ENCODE measurements around the gene KRT83.
"Not testable (repeated sequence)": the region's sequence is repeated elsewhere in the genome, so short reads cannot be mapped to it uniquely, and the experiment has no call there.

KRT83 gene

GRCh38 chr12:52308806-52309425 lies 12.3 kb downstream of the KRT83 start:
- DNase-seq (ENCODE audit: low spot score) = no peak

DNA sequence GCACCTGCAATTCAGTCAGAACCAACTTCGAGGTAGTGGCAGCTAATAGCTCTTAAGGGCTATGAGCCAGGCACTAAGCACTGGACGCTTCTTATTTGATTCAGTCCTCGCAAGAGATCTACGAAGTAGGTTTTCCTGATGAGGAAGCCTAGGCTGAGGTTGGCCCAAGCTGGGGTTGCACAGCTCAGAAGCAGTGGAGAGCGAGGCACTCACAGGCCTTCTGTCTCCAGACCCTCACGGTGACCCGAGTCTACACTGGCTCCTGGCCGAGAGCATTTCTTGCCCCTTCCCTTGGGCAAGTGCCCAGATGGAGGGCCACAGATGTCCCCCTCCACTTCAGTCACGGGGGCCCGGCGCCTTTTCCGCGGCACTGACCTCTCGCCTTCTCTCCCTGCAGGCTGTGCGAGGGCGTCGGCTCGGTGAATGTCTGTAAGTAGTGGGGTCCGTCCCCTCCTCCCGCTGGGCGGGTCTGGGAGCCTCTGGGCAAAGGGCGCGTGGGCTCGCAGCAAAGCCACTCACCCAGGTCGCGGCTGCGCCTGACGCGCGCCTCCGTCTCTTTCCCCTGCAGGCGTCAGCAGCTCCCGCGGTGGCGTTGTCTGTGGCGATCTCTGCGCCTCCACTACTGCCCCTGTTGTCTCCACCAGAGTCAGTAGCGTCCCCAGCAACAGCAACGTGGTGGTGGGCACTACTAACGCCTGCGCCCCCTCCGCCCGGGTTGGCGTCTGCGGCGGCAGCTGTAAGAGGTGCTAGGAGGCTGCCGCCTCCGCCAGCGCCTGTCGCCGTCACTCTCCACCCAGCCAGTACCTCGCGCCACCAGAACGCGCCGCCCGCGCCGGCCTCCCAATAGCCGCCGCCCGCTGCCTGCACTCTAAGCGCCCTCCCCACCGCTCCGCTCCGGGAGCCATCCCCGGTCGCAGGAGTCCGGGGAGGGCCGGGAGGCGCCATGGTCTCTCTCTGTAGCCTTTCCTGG lies 13.1 kb downstream of the KRT83 start:
- peak; percentile 38 for DNase-seq (ENCODE audit: low spot score)

GRCh38 chr12:52306731-52307130 lies 14.5 kb downstream of the KRT83 start:
- DNase-seq (ENCODE audit: low spot score) = no peak

GRCh38 chr12:52305921-52306705 lies 15.1 kb downstream of the KRT83 start:
- no peak for DNase-seq (ENCODE audit: low spot score)

DNA sequence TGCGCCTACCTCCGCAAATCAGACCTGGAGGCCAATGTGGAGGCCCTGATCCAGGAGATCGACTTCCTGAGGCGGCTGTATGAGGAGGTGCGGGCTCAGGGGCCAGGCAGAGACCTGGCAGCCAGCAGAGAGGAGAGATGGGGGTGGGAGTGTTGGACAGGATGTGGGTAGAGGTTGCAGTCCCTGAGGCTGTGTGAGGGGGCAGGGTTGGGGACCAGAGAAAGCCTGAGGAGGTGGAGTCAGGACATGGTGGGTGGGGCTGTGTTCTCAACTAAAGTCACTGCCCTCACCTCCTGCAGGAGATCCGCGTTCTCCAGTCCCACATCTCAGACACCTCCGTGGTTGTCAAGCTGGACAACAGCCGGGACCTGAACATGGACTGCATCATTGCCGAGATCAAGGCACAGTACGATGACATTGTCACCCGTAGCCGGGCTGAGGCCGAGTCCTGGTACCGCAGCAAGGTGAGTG lies 16.2 kb downstream of the KRT83 start:
- not testable (repeated sequence) for DNase-seq (ENCODE audit: low spot score)

- not testable (repeated sequence) for DNase-seq (ENCODE audit: low spot score)
Observed at GRCh38 chr12:52302242-52302914, 18.8 kb downstream of the KRT83 start.

DNA sequence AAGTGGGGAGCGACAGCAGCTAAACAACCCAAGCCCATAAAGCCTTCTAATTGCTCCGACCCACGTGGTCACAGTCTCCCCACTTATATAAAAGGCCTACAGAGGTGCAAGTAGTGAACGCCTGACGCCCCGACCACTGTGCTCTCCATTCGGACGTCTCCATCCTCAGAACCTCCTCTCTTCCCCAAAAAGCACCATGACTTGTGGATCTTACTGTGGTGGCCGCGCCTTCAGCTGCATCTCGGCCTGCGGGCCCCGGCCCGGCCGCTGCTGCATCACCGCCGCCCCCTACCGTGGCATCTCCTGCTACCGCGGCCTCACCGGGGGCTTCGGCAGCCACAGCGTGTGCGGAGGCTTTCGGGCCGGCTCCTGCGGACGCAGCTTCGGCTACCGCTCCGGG lies 19.5 kb downstream of the KRT83 start:
- not testable (repeated sequence) for DNase-seq (ENCODE audit: low spot score)

DNA sequence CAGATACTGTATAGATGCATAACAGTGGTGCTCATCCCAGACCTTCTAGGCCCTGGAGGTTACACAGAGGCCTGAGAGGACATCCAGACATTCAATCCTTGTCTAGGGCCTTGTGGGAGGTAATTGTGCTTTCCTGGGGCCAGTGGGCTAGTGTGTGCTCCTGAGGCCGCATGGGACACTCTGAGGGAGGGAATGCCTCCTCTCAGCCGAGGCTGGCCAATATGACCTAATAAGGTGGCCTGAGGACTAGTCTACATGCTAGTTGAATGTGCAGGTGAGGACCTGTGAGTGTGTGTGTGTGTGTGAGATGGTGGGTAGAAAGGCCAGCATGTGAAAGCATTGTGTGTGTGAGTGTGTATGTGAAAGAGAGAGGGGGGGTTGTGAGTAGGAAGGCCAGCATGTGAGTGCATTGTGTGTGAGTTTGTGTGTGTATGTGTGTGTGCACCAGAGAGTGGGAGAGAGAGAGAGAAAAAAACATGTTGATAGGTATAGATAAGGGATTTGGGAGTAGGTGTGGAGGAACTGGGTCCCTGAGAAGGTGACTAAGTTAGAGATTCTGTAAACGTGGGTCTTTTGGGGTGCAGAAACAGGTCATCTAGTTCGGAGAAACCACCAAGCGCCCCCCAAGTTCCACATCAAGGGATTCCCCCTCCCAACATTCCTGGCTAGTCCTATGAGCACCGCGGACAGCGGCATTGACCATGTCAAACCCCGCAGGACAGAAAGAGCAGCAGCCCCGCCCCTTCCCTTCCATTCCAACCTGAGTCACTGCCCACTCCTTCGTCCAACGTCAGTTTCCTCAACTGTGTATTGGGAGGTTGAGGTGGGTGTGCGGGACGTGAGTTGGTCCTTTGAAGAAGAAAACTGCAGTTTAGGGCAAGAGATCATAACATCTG lies 20.2 kb downstream of the KRT83 start:
- DNase-seq (ENCODE audit: low spot score) = no peak

GRCh38 chr12:52298677-52299190 lies 22.5 kb downstream of the KRT83 start:
- no peak for DNase-seq (ENCODE audit: low spot score)

GRCh38 chr12:52296572-52297215 lies 24.5 kb downstream of the KRT83 start:
- DNase-seq (ENCODE audit: low spot score) = no peak

DNA sequence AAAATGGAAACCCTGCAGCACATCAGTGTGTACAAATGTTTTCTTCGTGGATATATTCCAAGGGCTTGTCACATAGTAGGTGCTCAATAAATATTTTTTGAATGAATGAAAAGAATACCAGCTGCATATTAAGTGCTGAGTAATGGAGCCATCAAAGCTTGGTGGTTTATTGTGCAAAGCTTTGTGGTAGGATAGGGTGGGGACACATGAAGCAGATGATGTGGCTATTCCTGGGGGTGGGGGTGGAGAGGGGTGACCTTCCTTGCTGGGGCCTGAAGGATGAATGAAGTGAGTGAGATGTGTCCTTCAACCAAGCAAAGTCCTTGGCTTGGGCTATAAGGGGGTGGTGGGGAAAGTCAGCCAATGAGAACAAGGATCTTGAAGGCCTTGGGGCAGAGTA lies 25.5 kb downstream of the KRT83 start:
- DNase-seq (ENCODE audit: low spot score) = no peak

DNA sequence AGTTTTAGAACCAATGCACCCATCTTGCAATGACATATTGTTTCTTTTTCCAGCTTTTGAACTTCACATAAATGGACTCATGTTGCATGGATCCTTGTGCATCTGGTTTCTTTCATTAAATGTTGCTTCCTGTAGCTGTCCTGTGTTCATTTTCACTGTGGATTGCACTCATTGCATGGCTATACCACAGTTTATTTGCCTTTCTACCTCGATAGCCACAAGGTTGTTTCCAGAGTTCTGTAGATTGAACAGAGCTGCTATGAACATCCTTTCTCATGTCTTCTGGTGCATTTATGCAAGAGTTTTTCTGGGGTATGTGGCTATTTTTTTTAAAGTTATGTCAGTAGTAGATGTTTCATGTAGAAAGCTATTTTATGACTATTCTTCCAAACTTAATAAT lies 26.4 kb downstream of the KRT83 start:
- no peak for DNase-seq (ENCODE audit: low spot score)

GRCh38 chr12:52293926-52294325 lies 27.3 kb downstream of the KRT83 start:
- no peak for DNase-seq (ENCODE audit: low spot score)

GRCh38 chr12:52291267-52291935 lies 29.8 kb downstream of the KRT83 start, which contains the start of gene KRT81:
Gene KRT81, minus strand, starts transcription at chr12:52291534. Its CDS starts 69 bp downstream, at chr12:52291465.
- DNase-seq (ENCODE audit: low spot score) = no peak

DNA sequence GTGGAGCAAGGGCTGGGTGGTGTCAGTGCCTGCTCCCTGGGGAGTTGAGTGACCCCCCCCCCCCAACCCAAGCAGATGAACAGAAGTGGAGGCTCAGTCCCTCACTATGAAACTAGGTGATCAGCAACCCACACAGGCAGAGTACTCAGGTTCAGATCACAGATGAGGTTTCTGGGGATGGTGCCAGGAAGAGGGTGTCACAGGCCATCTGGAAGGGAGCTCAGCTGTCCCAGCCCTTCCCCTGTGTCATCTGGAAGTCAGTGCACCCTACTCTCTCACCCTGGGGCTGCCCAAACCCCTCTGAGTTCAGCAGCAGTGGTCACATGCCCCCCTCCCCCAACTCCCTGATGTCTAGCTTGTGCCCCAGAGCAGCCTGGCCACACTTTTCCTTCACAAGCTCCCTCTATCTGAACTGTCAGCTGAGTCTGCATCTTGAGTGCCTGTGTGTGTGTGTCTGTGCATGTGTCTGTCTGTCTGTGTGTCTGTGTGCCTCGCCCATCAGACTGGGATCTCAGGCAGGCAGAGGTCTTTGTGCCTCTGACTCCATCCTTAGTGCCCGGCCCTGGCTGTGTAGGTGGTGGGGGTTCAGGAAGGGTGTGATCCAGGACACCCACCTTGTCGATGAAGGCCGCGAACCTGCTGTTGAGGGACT lies 30.6 kb downstream of the KRT83 start:
- DNase-seq (ENCODE audit: low spot score) = not testable (repeated sequence)

DNA sequence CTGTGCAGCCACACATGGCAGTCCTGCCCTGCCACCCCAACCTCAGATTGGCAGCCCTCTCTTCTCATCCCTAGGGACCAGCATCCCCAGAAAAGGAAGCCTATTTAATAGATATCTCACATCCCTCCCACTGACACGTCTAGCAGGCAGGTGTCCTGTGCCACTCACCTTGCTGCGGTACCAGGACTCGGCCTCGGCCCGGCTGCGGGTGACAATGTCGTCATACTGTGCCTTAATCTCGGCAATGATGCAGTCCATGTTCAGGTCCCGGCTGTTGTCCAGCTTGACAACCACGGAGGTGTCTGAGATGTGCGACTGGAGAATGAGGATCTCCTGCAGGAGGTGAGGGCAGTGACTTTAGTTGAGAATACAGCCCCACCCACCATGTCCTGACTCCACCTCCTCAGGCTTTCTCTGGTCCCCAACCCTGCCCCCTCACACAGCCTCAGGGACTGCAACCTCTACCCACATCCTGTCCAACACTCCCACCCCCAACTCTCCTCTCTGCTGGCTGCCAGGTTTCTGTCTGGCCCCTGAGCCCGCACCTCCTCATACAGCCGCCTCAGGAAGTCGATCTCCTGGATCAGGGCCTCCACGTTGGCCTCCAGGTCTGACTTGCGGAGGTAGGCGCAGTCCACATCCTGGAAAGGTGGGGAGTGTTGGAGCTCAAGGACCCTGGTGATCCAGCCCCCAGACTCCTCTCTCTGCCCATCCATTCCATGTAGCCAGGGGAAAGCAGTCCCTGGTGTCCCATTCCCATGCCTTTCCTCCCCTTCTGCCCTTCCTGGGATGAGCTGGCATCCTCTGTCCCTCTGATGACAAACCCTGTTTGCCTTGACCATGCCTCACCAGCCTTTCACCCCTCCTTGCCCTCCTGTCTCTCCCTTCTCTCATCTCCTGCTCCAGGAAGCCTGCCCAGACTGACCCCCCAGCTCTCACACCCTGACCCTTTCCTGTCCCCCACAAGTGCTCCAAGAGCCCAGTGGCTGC lies 33.1 kb downstream of the KRT83 start:
- DNase-seq (ENCODE audit: low spot score) = not testable (repeated sequence)

Measured in germinal center (tissue), 1 donor.